GM19324 (cell line): Measurements from ENCODE around the gene CDKAL1.

ENCODE experiments used
- ATAC-seq: cut with Tn5 transposase; IDR thresholded peaks from one replicate; pipeline ENCODE4 v1.9.1; 2021; ENCODE audit warnings: mild to moderate bottlenecking, moderate library complexity; ENCODE audit not compliant: unreplicated experiment, low FRiP score

CDKAL1 gene

GRCh38 chr6:20893412-20893811 is 359.2 kb downstream of the CDKAL1 start:
- no peak for ATAC-seq

- peak; percentile 79 for ATAC-seq
Observed at GRCh38 chr6:20900389-20901160, 366.3 kb downstream of the CDKAL1 start.

- ATAC-seq: no peak
Observed at GRCh38 chr6:20905377-20905776, 371.1 kb downstream of the CDKAL1 start.

- ATAC-seq: no peak
Observed at GRCh38 chr6:20906945-20907344, 372.7 kb downstream of the CDKAL1 start.

- ATAC-seq: no peak
Observed at GRCh38 chr6:20907486-20908071, 373.3 kb downstream of the CDKAL1 start.

- ATAC-seq: no peak
Observed at GRCh38 chr6:20909621-20910020, 375.4 kb downstream of the CDKAL1 start.

GRCh38 chr6:20911712-20912111 is 377.5 kb downstream of the CDKAL1 start:
- no peak for ATAC-seq

- no peak for ATAC-seq
Observed at GRCh38 chr6:20915156-20915555, 380.9 kb downstream of the CDKAL1 start.

- no peak for ATAC-seq
Observed at GRCh38 chr6:20915626-20916025, 381.4 kb downstream of the CDKAL1 start.

GRCh38 chr6:20916086-20916485 is 381.8 kb downstream of the CDKAL1 start:
- ATAC-seq: no peak

GRCh38 chr6:20918868-20919267 is 384.6 kb downstream of the CDKAL1 start:
- no peak for ATAC-seq

GRCh38 chr6:20919677-20920385 is 385.6 kb downstream of the CDKAL1 start:
- peak; percentile 48 for ATAC-seq

- no peak for ATAC-seq
Observed at GRCh38 chr6:20921578-20921977, 387.3 kb downstream of the CDKAL1 start.

- ATAC-seq: no peak
Observed at GRCh38 chr6:20922743-20923142, 388.5 kb downstream of the CDKAL1 start.

GRCh38 chr6:20924094-20924493 is 389.8 kb downstream of the CDKAL1 start:
- peak; percentile 52 for ATAC-seq

- ATAC-seq: no peak
Observed at GRCh38 chr6:20924911-20925543, 390.8 kb downstream of the CDKAL1 start.

- ATAC-seq: no peak
Observed at GRCh38 chr6:20927130-20927860, 393.0 kb downstream of the CDKAL1 start.

- ATAC-seq: no peak
Observed at GRCh38 chr6:20929283-20929682, 395.0 kb downstream of the CDKAL1 start.

- no peak for ATAC-seq
Observed at GRCh38 chr6:20931093-20931492, 396.8 kb downstream of the CDKAL1 start.

GRCh38 chr6:20931772-20932171 is 397.5 kb downstream of the CDKAL1 start:
- no peak for ATAC-seq
